HEK293 (cell line): ENCODE measurements around the gene LONP2.

Source experiments
- CTCF ChIA-PET: fragments of 350-600 bp; formaldehyde crosslinking; extraction: SDS; loops from one replicate; lab custom pipeline; 2021; ENCODE audit warnings: antibody characterized with exemption; lab: Yijun Ruan, JAX
- POLR2A ChIA-PET: fragments of 300-600 bp; formaldehyde crosslinking; extraction: SDS; loops from one replicate; lab custom pipeline; 2020; ENCODE audit warnings: antibody characterized with exemption, inconsistent platforms; lab: Yijun Ruan, JAX
- H3K27ac ChIP-seq: fragments of 200-500 bp; sonication (Bioruptor generic); 2 replicates; pipeline ENCODE4 v1.5.1; 2014; ENCODE audit warnings: low read depth, low read length, control low read depth, inconsistent platforms; ENCODE audit errors: extremely low read depth
- H3K36me3 ChIP-seq, 2 experiments: fragments of 200-500 bp in 1 of 2; sonication (Bioruptor generic) in 1 of 2; 1 replicate in 1 of 2; 2 replicates in 1 of 2; pipeline ENCODE4 v1.5.1; 2014 to 2017; ENCODE audit warnings: inconsistent platforms in 2 of 2, low read length in 2 of 2; ENCODE audit not compliant: control insufficient read depth in 2 of 2, insufficient read depth in 1 of 2
- H3K4me1 ChIP-seq: fragments of 200-500 bp; sonication (Bioruptor generic); 2 replicates; pipeline ENCODE4 v1.5.1; 2014; ENCODE audit warnings: mild to moderate bottlenecking, low read length, inconsistent platforms; ENCODE audit not compliant: control insufficient read depth, insufficient read depth
- H3K4me3 ChIP-seq: 2 replicates; pipeline ENCODE4 v1.5.1; 2011; ENCODE audit warnings: low read depth, mild to moderate bottlenecking, control low read depth, low read length, moderate library complexity
- H3K9me3 ChIP-seq: fragments of 200-500 bp; sonication (Bioruptor generic); 2 replicates; pipeline ENCODE4 v1.5.1; 2014; ENCODE audit warnings: low read depth, low read length, inconsistent platforms; ENCODE audit not compliant: control insufficient read depth, insufficient read depth
- ATF2 ChIP-seq: fragments of 450-650 bp; formaldehyde crosslinking; IDR thresholded peaks from 2 replicates; pipeline ENCODE4 v1.5.1; 2016; ENCODE audit warnings: missing biosample characterization, missing genetic modification characterization, low read depth
- EGR2 ChIP-seq: fragments of 450-650 bp; formaldehyde crosslinking; IDR thresholded peaks from 2 replicates; pipeline ENCODE4 v1.5.1; 2016; ENCODE audit warnings: low read depth, missing biosample characterization, missing genetic modification characterization
- FEZF1 ChIP-seq: fragments of 450-650 bp; formaldehyde crosslinking; IDR thresholded peaks from 2 replicates; pipeline ENCODE4 v1.5.1; 2016; ENCODE audit warnings: missing biosample characterization, missing genetic modification characterization
- PRDM6 ChIP-seq: fragments of 450-650 bp; formaldehyde crosslinking; IDR thresholded peaks from 2 replicates; pipeline ENCODE4 v1.5.1; 2017; ENCODE audit warnings: missing biosample characterization, missing genetic modification characterization
- ZBTB49 ChIP-seq: fragments of 450-650 bp; formaldehyde crosslinking; IDR thresholded peaks from 2 replicates; pipeline ENCODE4 v1.5.1; 2016; ENCODE audit warnings: missing biosample characterization, missing genetic modification characterization, low read depth
- ZFHX2 ChIP-seq: fragments of 450-650 bp; formaldehyde crosslinking; conservative IDR thresholded peaks from 2 replicates; pipeline ENCODE4 v1.5.1; 2016; ENCODE audit warnings: missing biosample characterization, missing genetic modification characterization
- ZNF114 ChIP-seq: fragments of 450-650 bp; formaldehyde crosslinking; IDR thresholded peaks from 2 replicates; pipeline ENCODE4 v1.5.0; 2017; ENCODE audit warnings: missing biosample characterization, missing genetic modification characterization
- ZNF169 ChIP-seq: fragments of 450-650 bp; formaldehyde crosslinking; IDR thresholded peaks from 2 replicates; pipeline ENCODE4 v1.5.1; 2016; ENCODE audit warnings: missing biosample characterization, missing genetic modification characterization
- ZNF394 ChIP-seq: fragments of 450-650 bp; formaldehyde crosslinking; IDR thresholded peaks from 2 replicates; pipeline ENCODE4 v1.5.1; 2016; ENCODE audit warnings: missing biosample characterization, missing genetic modification characterization, mild to moderate bottlenecking, moderate library complexity, borderline replicate concordance
- ZNF600 ChIP-seq: fragments of 450-650 bp; formaldehyde crosslinking; IDR thresholded peaks from 2 replicates; pipeline ENCODE4 v1.5.1; 2016; ENCODE audit warnings: missing biosample characterization, missing genetic modification characterization
- ZNF624 ChIP-seq: fragments of 450-650 bp; formaldehyde crosslinking; IDR thresholded peaks from 2 replicates; pipeline ENCODE4 v1.5.1; 2017; ENCODE audit warnings: missing biosample characterization, missing genetic modification characterization
- ZNF660 ChIP-seq: fragments of 450-650 bp; IDR thresholded peaks from 2 replicates; pipeline ENCODE4 v1.5.1; 2018; ENCODE audit warnings: missing biosample characterization, mild to moderate bottlenecking, missing genetic modification characterization
- ZNF677 ChIP-seq: fragments of 450-650 bp; IDR thresholded peaks from 2 replicates; pipeline ENCODE4 v1.5.0; 2018; ENCODE audit warnings: missing biosample characterization, mild to moderate bottlenecking, missing genetic modification characterization, moderate library complexity
- ZSCAN4 ChIP-seq: fragments of 450-650 bp; formaldehyde crosslinking; IDR thresholded peaks from 2 replicates; pipeline ENCODE4 v1.5.1; 2017; ENCODE audit warnings: missing biosample characterization, missing genetic modification characterization

The LONP2 gene

GRCh38 chr16:48361012-48361411 is 116.9 kb downstream of the LONP2 start:
- Histone ChIP-seq H3K4me3 (no peak overlapping the region), H3K27ac (no peak overlapping the region), H3K4me1 (peaks cover 6% of the 10 kb centered on the region; the same call in 1 of the 2 replicates), H3K9me3 (no peaks in the 10 kb centered on the region), H3K36me3 (peaks cover 0 to 18% of the 10 kb centered on the region in 2 experiments; a peak in 1 of 3 replicates)
- ChIA-PET CTCF (interaction anchor here (0.6 kb wide), 1 partner anchor 176 kb away, joined by 3 read pairs; no protein-coding TSS in a partner anchor), POLR2A (no interaction called here)
- TF ChIP-seq ZBTB49 (tag by site-specific recombination) = no peak
- TF ChIP-seq EGR2 (tag by site-specific recombination) = peak; percentile 87
- 0 out of 2 replicates have a peak, but pooled peaks have one; percentile 14 for TF ChIP-seq PRDM6 (tag by site-specific recombination)
- no peak for TF ChIP-seq ZNF660 (tag by site-specific recombination)
- no peak for TF ChIP-seq ZNF169 (tag by site-specific recombination)
- no peak for TF ChIP-seq ZNF600
- TF ChIP-seq ZFHX2 = peak; percentile 66
- TF ChIP-seq ZSCAN4 (tag by site-specific recombination) = 0 out of 2 replicates have a peak, but pooled peaks have one; percentile 25

- no peak for TF ChIP-seq ZNF624 (tag by site-specific recombination)
- Histone ChIP-seq H3K36me3 (peaks cover 0 to 16% of the 10 kb centered on the region in 2 experiments; a peak in 1 of 3 replicates), H3K27ac (no peak overlapping the region), H3K4me3 (no peak overlapping the region), H3K9me3 (no peaks in the 10 kb centered on the region), H3K4me1 (peaks cover 6% of the 10 kb centered on the region; the same call in 1 of the 2 replicates)
- CTCF ChIA-PET = interaction anchor here (0.6 to 1.6 kb wide), 4 partner anchors 9 to 263 kb away, joined by 3 to 6 read pairs (median 4); no protein-coding TSS in a partner anchor
- POLR2A ChIA-PET = no interaction called here
Measured at GRCh38 chr16:48361540-48362144, 117.5 kb downstream of the LONP2 start.

- ChIA-PET POLR2A (interaction anchor here (0.8 to 2.8 kb wide), 6 partner anchors 12 to 258 kb away, joined by 4 to 31 read pairs (median 7); partner anchors contain the start of gene SIAH1), CTCF (interaction anchor here (0.7 to 2.3 kb wide), 6 partner anchors 8 to 267 kb away, joined by 3 to 8 read pairs (median 3); no protein-coding TSS in a partner anchor)
- Histone ChIP-seq H3K4me1 (peaks cover 19% of the 10 kb centered on the region), H3K27ac (peak overlapping the region; percentile 62), H3K36me3 (peaks cover 0 to 9% of the 10 kb centered on the region in 2 experiments; a peak in 1 of 3 replicates), H3K9me3 (no peaks in the 10 kb centered on the region), H3K4me3 (peak overlapping the region; percentile 57)
- TF ChIP-seq ZNF114 = no peak
- peak; percentile 90 for TF ChIP-seq ATF2 (tag by site-specific recombination)
- peak; percentile 59; the same call in 1 of the 2 replicates for TF ChIP-seq ZNF394 (tag by site-specific recombination)
- TF ChIP-seq FEZF1 (tag by site-specific recombination) = peak; percentile 62
- TF ChIP-seq ZNF677 (tag by site-specific recombination) = peak; percentile 51; the same call in 1 of the 2 replicates
- TF ChIP-seq, all 188 proteins: peak for 4
Measured at GRCh38 chr16:48365025-48365600, 121.0 kb downstream of the LONP2 start.
